DND-41 (cell line): ENCODE data around the gene CFAP20DC.

ENCODE experiments used
- ATAC-seq: fragments of 200-7000 bp; cut with Tn5 transposase; 3 replicates; pipeline ENCODE4 v1.9.1; 2021; ENCODE audit warnings: low read depth; ENCODE audit not compliant: insufficient read depth
- DNase-seq: peaks from one replicate; pipeline ENCODE4 v3.0.0-alpha.2; 2020
- H2AFZ ChIP-seq: 2 replicates; pipeline ENCODE4 v1.6.0; 2012; ENCODE audit warnings: low read depth, low read length
- H3K27ac ChIP-seq: 2 replicates; pipeline ENCODE4 v1.5.1; 2012; ENCODE audit warnings: low read length, inconsistent platforms
- H3K27me3 ChIP-seq: fragments of 200-600 bp; sonication (generic); 2 replicates; pipeline ENCODE4 v1.6.0; 2012; ENCODE audit warnings: low read length, mild to moderate bottlenecking, inconsistent platforms; ENCODE audit not compliant: insufficient read depth, poor library complexity
- H3K36me3 ChIP-seq: 2 replicates; pipeline ENCODE4 v1.5.1; 2012; ENCODE audit warnings: low read length, inconsistent platforms; ENCODE audit not compliant: insufficient read depth
- H3K4me1 ChIP-seq: 2 replicates; pipeline ENCODE4 v1.5.1; 2012; ENCODE audit warnings: mild to moderate bottlenecking, low read length; ENCODE audit not compliant: insufficient read depth
- H3K4me2 ChIP-seq: 2 replicates; pipeline ENCODE4 v1.6.0; 2012; ENCODE audit warnings: mild to moderate bottlenecking, moderate library complexity, low read length, inconsistent platforms; ENCODE audit not compliant: insufficient read depth
- H3K4me3 ChIP-seq, 2 experiments: fragments of 200-600 bp in 1 of 2; shearing (Covaris generic) in 1 of 2; 2 replicates each; pipeline ENCODE4 v1.5.1; 2012 to 2016; ENCODE audit warnings: inconsistent platforms in 2 of 2, low read length in 2 of 2, mild to moderate bottlenecking in 2 of 2, low read depth in 1 of 2, moderate library complexity in 1 of 2
- H3K79me2 ChIP-seq: 2 replicates; pipeline ENCODE4 v1.6.0; 2012; ENCODE audit warnings: low read length, inconsistent platforms; ENCODE audit not compliant: insufficient read depth
- H3K9ac ChIP-seq: 2 replicates; pipeline ENCODE4 v1.6.0; 2012; ENCODE audit warnings: low read depth, mild to moderate bottlenecking, inconsistent platforms, low read length, moderate library complexity
- H3K9me3 ChIP-seq: 2 replicates; pipeline ENCODE4 v1.5.1; 2012; ENCODE audit warnings: low read length, moderate library complexity, mild to moderate bottlenecking, inconsistent platforms; ENCODE audit not compliant: insufficient read depth, severe bottlenecking
- H4K20me1 ChIP-seq: 2 replicates; pipeline ENCODE4 v1.6.0; 2012; ENCODE audit warnings: low read length; ENCODE audit not compliant: insufficient read depth
- EZH2 ChIP-seq: IDR thresholded peaks from 3 replicates; pipeline ENCODE4 v1.6.1; 2012; ENCODE audit warnings: borderline replicate concordance, low read depth, mild to moderate bottlenecking, moderate library complexity, low read length, inconsistent platforms; ENCODE audit not compliant: severe bottlenecking
- TF ChIP-seq, protein P1 (sequence below): IDR thresholded peaks from 2 replicates; pipeline ENCODE4 v1.5.1; 2012; ENCODE audit warnings: borderline replicate concordance, low read length, moderate library complexity, mild to moderate bottlenecking; ENCODE audit not compliant: poor library complexity, severe bottlenecking; ENCODE audit errors: extremely low read depth

CFAP20DC gene

DNA sequence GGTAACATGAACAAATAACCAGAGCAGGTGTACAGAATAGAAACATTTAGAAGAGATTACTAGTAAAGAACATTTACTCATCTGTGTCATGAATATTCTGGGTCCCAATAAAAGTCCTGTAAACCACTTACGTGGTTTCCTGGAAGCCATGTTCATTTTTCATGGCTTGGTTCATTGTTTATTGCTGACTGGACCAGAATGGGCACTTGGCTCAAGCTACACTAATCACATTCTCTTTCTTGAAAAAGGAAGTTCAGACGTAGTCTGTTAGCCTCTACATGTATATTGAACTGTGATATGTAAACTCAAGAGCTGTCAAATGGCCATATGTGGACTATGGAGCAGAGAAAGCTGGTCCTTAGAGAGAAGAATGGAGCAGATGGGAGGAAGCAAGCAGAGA is 244.9 kb downstream of the CFAP20DC start:
- no peaks in the 10 kb centered on the region for H3K79me2 ChIP-seq
- no peaks in the 10 kb centered on the region for H3K9me3 ChIP-seq
- no peaks in the 10 kb centered on the region for H4K20me1 ChIP-seq
- no peaks in the 10 kb centered on the region for H3K36me3 ChIP-seq
- no peak overlapping the region for H3K27ac ChIP-seq
- no peak overlapping the region for H2AFZ ChIP-seq
- no peaks in the 10 kb centered on the region for H3K4me1 ChIP-seq
- no peak overlapping the region for H3K4me2 ChIP-seq
- no peaks in the 10 kb centered on the region for H3K27me3 ChIP-seq
- DNase-seq (no peak), ATAC-seq (no peak)
- TF ChIP-seq, protein P1, sequence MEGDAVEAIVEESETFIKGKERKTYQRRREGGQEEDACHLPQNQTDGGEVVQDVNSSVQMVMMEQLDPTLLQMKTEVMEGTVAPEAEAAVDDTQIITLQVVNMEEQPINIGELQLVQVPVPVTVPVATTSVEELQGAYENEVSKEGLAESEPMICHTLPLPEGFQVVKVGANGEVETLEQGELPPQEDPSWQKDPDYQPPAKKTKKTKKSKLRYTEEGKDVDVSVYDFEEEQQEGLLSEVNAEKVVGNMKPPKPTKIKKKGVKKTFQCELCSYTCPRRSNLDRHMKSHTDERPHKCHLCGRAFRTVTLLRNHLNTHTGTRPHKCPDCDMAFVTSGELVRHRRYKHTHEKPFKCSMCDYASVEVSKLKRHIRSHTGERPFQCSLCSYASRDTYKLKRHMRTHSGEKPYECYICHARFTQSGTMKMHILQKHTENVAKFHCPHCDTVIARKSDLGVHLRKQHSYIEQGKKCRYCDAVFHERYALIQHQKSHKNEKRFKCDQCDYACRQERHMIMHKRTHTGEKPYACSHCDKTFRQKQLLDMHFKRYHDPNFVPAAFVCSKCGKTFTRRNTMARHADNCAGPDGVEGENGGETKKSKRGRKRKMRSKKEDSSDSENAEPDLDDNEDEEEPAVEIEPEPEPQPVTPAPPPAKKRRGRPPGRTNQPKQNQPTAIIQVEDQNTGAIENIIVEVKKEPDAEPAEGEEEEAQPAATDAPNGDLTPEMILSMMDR = no peak
- no peak for TF ChIP-seq EZH2
- H3K4me3 ChIP-seq = no peak overlapping the region
- H3K9ac ChIP-seq = no peak overlapping the region

DNA sequence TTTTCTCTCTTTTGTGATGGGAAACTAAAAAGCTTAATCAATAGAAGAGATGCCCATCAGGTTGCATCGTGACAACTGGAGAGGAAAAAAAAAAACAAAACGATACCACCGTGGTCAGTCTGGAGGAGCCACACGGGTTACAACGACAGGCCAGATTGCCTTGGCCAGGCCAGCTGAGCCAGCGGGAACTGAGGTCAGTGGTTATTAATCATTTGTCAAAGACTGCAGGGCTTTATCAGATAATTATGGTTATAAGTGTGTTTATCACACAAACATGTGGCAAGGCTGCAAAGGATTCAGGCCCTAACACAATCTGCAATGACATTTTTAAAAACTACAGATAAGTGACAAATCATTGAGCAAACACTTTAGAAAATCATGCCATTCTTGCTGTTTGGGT is 248.3 kb downstream of the CFAP20DC start:
- DNase-seq (no peak), ATAC-seq (no peak)
- Histone ChIP-seq H3K9ac (no peak overlapping the region), H4K20me1 (no peaks in the 10 kb centered on the region), H3K27me3 (no peaks in the 10 kb centered on the region), H3K36me3 (no peaks in the 10 kb centered on the region), H3K4me1 (no peaks in the 10 kb centered on the region), H3K9me3 (no peaks in the 10 kb centered on the region), H3K4me3 (no peak overlapping the region), H3K4me2 (no peak overlapping the region), H3K79me2 (no peaks in the 10 kb centered on the region), H2AFZ (no peak overlapping the region), H3K27ac (no peak overlapping the region)
- no peak for TF ChIP-seq EZH2
- TF ChIP-seq, protein P1 = no peak

DNA sequence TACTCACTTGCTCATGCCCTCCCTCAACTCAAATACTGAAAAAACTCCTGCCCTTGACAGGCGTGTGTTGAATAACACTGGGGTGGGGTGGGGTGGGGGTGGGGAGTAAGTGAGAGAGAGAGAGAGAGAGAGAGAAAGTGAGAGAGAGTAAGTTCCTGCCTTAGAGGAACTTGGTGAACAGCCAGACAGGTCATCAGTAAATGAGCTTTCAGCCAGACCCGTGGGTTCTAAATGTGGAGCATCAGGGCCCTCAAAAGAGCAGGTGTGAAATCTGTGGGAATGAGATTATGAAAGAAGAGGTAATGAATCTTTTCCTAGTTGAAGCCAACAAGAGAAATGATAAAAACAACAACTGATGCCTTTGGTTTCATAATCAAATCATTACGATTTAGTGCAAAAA is 248.9 kb downstream of the CFAP20DC start:
- H3K27ac ChIP-seq = no peak overlapping the region
- H3K36me3 ChIP-seq = no peaks in the 10 kb centered on the region
- H3K4me1 ChIP-seq = no peaks in the 10 kb centered on the region
- H4K20me1 ChIP-seq = no peaks in the 10 kb centered on the region
- no peak overlapping the region for H2AFZ ChIP-seq
- H3K4me2 ChIP-seq = no peak overlapping the region
- no peak overlapping the region for H3K4me3 ChIP-seq
- H3K27me3 ChIP-seq = no peaks in the 10 kb centered on the region
- H3K79me2 ChIP-seq = no peaks in the 10 kb centered on the region
- TF ChIP-seq EZH2 = no peak
- TF ChIP-seq, protein P1 = no peak
- H3K9me3 ChIP-seq = no peaks in the 10 kb centered on the region
- no peak overlapping the region for H3K9ac ChIP-seq
- DNase-seq (no peak), ATAC-seq (no peak)

DNA sequence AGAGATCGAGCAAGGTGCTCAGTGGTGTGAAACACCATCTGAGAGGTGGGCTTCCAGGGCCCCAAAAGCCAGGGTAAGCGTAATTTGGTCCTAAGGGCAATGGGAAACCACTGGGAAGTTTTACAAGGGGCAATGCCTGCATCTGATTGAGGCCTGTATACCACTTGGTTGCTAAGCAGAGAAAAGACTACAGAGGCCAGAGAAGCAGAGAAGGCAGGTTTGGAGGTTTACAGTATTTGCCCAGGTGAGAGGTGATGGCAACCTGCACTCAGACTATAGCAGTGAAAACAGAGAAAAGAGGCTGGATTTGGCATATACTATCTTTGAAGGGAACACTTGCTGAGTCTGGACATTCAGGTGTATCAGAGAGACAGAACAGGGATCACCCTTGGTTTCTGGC is 249.8 kb downstream of the CFAP20DC start:
- no peak overlapping the region for H3K4me3 ChIP-seq
- no peak for ATAC-seq
- H3K27ac ChIP-seq = no peak overlapping the region
- H2AFZ ChIP-seq = no peak overlapping the region
- no peaks in the 10 kb centered on the region for H3K36me3 ChIP-seq
- H3K9ac ChIP-seq = no peak overlapping the region
- H3K4me2 ChIP-seq = no peak overlapping the region
- no peaks in the 10 kb centered on the region for H3K9me3 ChIP-seq
- no peaks in the 10 kb centered on the region for H4K20me1 ChIP-seq
- TF ChIP-seq EZH2 = no peak
- DNase-seq = no peak
- H3K4me1 ChIP-seq = no peaks in the 10 kb centered on the region
- H3K27me3 ChIP-seq = no peaks in the 10 kb centered on the region
- H3K79me2 ChIP-seq = no peaks in the 10 kb centered on the region
